Retinal pigment epithelial cell (primary cell): ENCODE measurements around the gene AFF3.

ENCODE experiments used
- DNase-seq: peaks from one replicate; pipeline ENCODE4 v3.0.0-alpha.2; 2010; ENCODE audit warnings: low read depth
- H3K4me3 ChIP-seq: 2 replicates; pipeline ENCODE4 v1.5.1; 2011; ENCODE audit warnings: mild to moderate bottlenecking, low read length, control low read depth, moderate library complexity
- CTCF ChIP-seq: conservative IDR thresholded peaks from 2 replicates; pipeline ENCODE4 v1.5.1; 2011; ENCODE audit warnings: low read depth, low read length, control low read depth, inconsistent platforms

The AFF3 gene

GRCh38 chr2:100018341-100019193 is 123.8 kb downstream of the AFF3 start:
- TF ChIP-seq CTCF, result no peak
- peak; percentile 27 for DNase-seq
- H3K4me3 ChIP-seq, result no peak overlapping the region

- no peak for TF ChIP-seq CTCF
- no peak overlapping the region for H3K4me3 ChIP-seq
- DNase-seq, result no peak
Measured at GRCh38 chr2:100017633-100018032, 124.8 kb downstream of the AFF3 start.

GRCh38 chr2:100016756-100017155 is 125.6 kb downstream of the AFF3 start:
- H3K4me3 ChIP-seq, result no peak overlapping the region
- TF ChIP-seq CTCF, result no peak
- no peak for DNase-seq

- no peak overlapping the region for H3K4me3 ChIP-seq
- no peak for DNase-seq
- TF ChIP-seq CTCF, result no peak
Measured at GRCh38 chr2:100015849-100016248, 126.5 kb downstream of the AFF3 start.

GRCh38 chr2:100013892-100014677 is 128.3 kb downstream of the AFF3 start:
- TF ChIP-seq CTCF, result peak; percentile 37
- no peak overlapping the region for H3K4me3 ChIP-seq
- DNase-seq, result peak; percentile 88

- DNase-seq, result no peak
- H3K4me3 ChIP-seq, result no peak overlapping the region
- TF ChIP-seq CTCF, result no peak
Measured at GRCh38 chr2:100012561-100012960, 129.8 kb downstream of the AFF3 start.
